ENCODE results near the gene PAX7. TPM values are rescaled to one million over a fixed set of nuclear protein-coding genes. Genes with fewer than 3 reads are reported as not detected.
A peak's percentile ranks its signal among the peaks of the same experiment; 100 is the strongest.

PAX7 gene
- total RNA-seq, 1 experiment from 2014 or later, result 0.24 TPM

- peak; percentile 83 for ATAC-seq
- H3K27me3 Mint-ChIP-seq (ENCODE audit: low read depth), result peaks cover 5% of the 10 kb centered on the region
- TF ChIP-seq GTF2I (CRISPR knock-in tag; conservative IDR thresholded peaks at IDR 0.05) (no peak), E2F5 (CRISPR knock-in tag; IDR thresholded peaks at IDR 0.05) (no peak), ZNF232 (CRISPR knock-in tag; IDR thresholded peaks at IDR 0.05) (no peak), NR2C2 (CRISPR knock-in tag; IDR thresholded peaks at IDR 0.05) (no peak), EMX1 (CRISPR knock-in tag; IDR thresholded peaks at IDR 0.05) (no peak), ZNF416 (CRISPR knock-in tag; IDR thresholded peaks at IDR 0.05) (0 out of 2 replicates have a peak, but pooled peaks have one; percentile 61), CBFB (CRISPR knock-in tag; IDR thresholded peaks at IDR 0.05; ENCODE audit: low read depth) (no peak), ZNF263 (CRISPR knock-in tag; IDR thresholded peaks at IDR 0.05; ENCODE audit: low read depth) (no peak), ARID4B (CRISPR knock-in tag; IDR thresholded peaks at IDR 0.05; ENCODE audit: borderline replicate concordance) (no peak), TCF7 (CRISPR knock-in tag; IDR thresholded peaks at IDR 0.05; ENCODE audit: low read depth) (no peak), JUN (CRISPR knock-in tag; IDR thresholded peaks at IDR 0.05) (no peak), TEAD4 (CRISPR knock-in tag; IDR thresholded peaks at IDR 0.05) (no peak), FOXP4 (CRISPR knock-in tag; IDR thresholded peaks at IDR 0.05) (no peak), PREB (CRISPR knock-in tag; IDR thresholded peaks at IDR 0.05; ENCODE audit: borderline replicate concordance) (no peak), ZBTB43 (CRISPR knock-in tag; IDR thresholded peaks at IDR 0.05) (no peak), FOXK1 (CRISPR knock-in tag; IDR thresholded peaks at IDR 0.05) (no peak), ATF1 (CRISPR knock-in tag; IDR thresholded peaks at IDR 0.05) (no peak), HMGA2 (CRISPR knock-in tag; IDR thresholded peaks at IDR 0.05) (peak; percentile 94), ELF4 (CRISPR knock-in tag; IDR thresholded peaks at IDR 0.05; ENCODE audit: low read depth) (no peak), ZSCAN18 (CRISPR knock-in tag; IDR thresholded peaks at IDR 0.05) (no peak), CTCF (IDR thresholded peaks at IDR 0.05) (peak; percentile 89), ESRRA (CRISPR knock-in tag; IDR thresholded peaks at IDR 0.05; ENCODE audit: borderline replicate concordance) (no peak), NR1H2 (CRISPR knock-in tag; IDR thresholded peaks at IDR 0.05) (no peak), ZNF423 (CRISPR knock-in tag; IDR thresholded peaks at IDR 0.05) (peak; percentile 51; the same call in 1 of the 2 replicates), MLX (CRISPR knock-in tag; IDR thresholded peaks at IDR 0.05) (no peak)
These were observed 49.2 kb upstream of the PAX7 start for GRCh38 chr1:18581420-18581880.

More at GRCh38 chr1:18581420-18581880, 49.2 kb upstream of the PAX7 start:
- POLR2A ChIA-PET, result no interaction called here
- H3K27ac Mint-ChIP-seq, result no peak overlapping the region
- no peaks in the 10 kb centered on the region for H3K36me3 Mint-ChIP-seq
- peak; percentile 81 for DNase-seq (ENCODE audit: low spot score)
- no peak overlapping the region for H3K4me3 Mint-ChIP-seq
- no peaks in the 10 kb centered on the region for H3K4me1 Mint-ChIP-seq
- CTCF ChIA-PET, result interaction anchor here (0.5 to 8.5 kb wide), 124 partner anchors 9 to 1102 kb away, joined by 3 to 130 read pairs (median 5); partner anchors contain the start of genes IGSF21 and KLHDC7A
- H3K9me3 Mint-ChIP-seq, result no peaks in the 10 kb centered on the region
